Uterus (tissue), 2 donors: Measurements from ENCODE around the gene C1orf87.

Experiments
- CTCF ChIP-seq, 4 experiments: fragments of 200-600 bp in 2 of 4; fragments of 450-650 bp in 2 of 4; sonication (generic) in 2 of 4; IDR thresholded peaks; one replicate each; pipeline ENCODE4 v1.5.1; 2016 to 2019; ENCODE audit warnings: antibody characterized with exemption in 4 of 4, mild to moderate bottlenecking in 2 of 4, moderate library complexity in 1 of 4
- POLR2A ChIP-seq, 2 donors: fragments of 450-650 bp; IDR thresholded peaks; one replicate each; pipeline ENCODE4 v1.6.1; 2016; ENCODE audit warnings: antibody characterized with exemption in 2 of 2, mild to moderate bottlenecking in 1 of 2, moderate library complexity in 1 of 2

- TF ChIP-seq POLR2A (IDR thresholded peaks at IDR 0.05) (no peak), CTCF (IDR thresholded peaks at IDR 0.05) (no peak)
These were observed 38.6 kb downstream of the C1orf87 start for GRCh38 chr1:60034999-60035398.
